ENCODE results near the gene CIB1. TPM values are rescaled to one million over a fixed set of nuclear protein-coding genes. Genes with fewer than 3 reads are reported as not detected.

CIB1 gene
- total RNA-seq, 4 donors from 2014 or later = 24.2 to 52.6 (median 38.7) TPM

- no peak for TF ChIP-seq CTCF (IDR thresholded peaks at IDR 0.05; ENCODE audit: low read depth)
Measured at GRCh38 chr15:90205886-90206285, 27.9 kb downstream of the CIB1 start.

GRCh38 chr15:90205050-90205848, 28.5 kb downstream of the CIB1 start:
- TF ChIP-seq CTCF (IDR thresholded peaks at IDR 0.05; ENCODE audit: low read depth) = no peak

GRCh38 chr15:90203922-90204321, 29.8 kb downstream of the CIB1 start:
- TF ChIP-seq CTCF (IDR thresholded peaks at IDR 0.05; ENCODE audit: low read depth) = no peak

DNA sequence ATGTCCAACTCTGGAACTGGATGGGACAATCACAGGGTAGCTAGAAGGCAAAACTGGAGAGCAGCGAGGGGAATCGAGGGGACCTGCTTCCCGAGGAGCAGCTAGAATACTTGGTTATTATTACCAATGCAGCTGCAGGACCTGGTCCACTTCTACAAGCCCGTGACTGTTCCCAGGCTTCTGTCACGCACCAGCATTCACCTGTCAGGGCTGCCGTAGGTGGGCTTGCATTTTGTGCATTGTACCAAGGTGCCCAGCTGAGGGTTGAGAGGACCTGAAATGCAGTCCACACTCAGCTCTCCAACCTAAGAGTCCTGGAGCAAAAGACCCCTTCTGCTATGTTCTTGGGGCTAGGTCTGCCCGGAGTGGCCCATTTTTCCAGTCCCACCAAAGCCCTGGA, 30.3 kb downstream of the CIB1 start:
- no peak for TF ChIP-seq CTCF (IDR thresholded peaks at IDR 0.05; ENCODE audit: low read depth)

- TF ChIP-seq CTCF (IDR thresholded peaks at IDR 0.05; ENCODE audit: low read depth) = no peak
Measured at GRCh38 chr15:90202929-90203328, 30.8 kb downstream of the CIB1 start.

GRCh38 chr15:90201944-90202375, 31.8 kb downstream of the CIB1 start:
- no peak for TF ChIP-seq CTCF (IDR thresholded peaks at IDR 0.05; ENCODE audit: low read depth)

DNA sequence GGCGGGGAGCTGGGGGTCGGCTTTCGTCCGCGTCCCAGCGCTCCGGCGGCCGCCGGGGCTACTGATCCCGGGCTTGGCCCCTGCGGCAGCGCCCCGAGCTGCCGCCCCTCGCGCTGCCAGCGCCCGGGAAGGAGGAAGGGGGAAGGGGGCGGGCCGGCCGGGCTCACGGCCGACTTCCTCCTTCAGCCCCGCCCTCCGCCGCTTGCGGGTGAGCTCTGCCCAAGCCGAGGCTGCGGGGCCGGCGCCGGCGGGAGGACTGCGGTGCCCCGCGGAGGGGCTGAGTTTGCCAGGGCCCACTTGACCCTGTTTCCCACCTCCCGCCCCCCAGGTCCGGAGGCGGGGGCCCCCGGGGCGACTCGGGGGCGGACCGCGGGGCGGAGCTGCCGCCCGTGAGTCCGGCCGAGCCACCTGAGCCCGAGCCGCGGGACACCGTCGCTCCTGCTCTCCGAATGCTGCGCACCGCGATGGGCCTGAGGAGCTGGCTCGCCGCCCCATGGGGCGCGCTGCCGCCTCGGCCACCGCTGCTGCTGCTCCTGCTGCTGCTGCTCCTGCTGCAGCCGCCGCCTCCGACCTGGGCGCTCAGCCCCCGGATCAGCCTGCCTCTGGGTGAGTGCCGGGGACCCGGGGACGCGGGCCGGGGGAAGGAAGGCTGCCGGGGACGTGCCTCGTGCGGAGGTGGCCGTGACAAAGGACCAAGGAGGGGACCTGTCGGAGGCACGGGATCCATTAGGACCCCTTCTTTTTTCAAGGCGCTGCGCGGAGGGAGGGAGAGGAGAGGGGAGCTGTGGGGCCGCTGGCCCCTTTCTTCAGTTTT, 32.4 kb downstream of the CIB1 start, which contains the start of gene SEMA4B:
SEMA4B (plus strand) TSS at position 201 of the 814 bp plus-strand sequence; CDS start at position 450, 249 bp downstream.
- no peak for TF ChIP-seq CTCF (IDR thresholded peaks at IDR 0.05; ENCODE audit: low read depth)

All from subcutaneous adipose tissue (tissue), 4 donors.